Measurements from ENCODE around the gene LTV1. TPM values are rescaled to one million over a fixed set of nuclear protein-coding genes. Genes with fewer than 3 reads are reported as not detected.
"Not testable (repeated sequence)": the region's sequence is repeated elsewhere in the genome, so short reads cannot be mapped to it uniquely, and the experiment has no call there.

Gene LTV1
- total RNA-seq, 1 experiment from 2014 or later, result 20.7 TPM

DNA sequence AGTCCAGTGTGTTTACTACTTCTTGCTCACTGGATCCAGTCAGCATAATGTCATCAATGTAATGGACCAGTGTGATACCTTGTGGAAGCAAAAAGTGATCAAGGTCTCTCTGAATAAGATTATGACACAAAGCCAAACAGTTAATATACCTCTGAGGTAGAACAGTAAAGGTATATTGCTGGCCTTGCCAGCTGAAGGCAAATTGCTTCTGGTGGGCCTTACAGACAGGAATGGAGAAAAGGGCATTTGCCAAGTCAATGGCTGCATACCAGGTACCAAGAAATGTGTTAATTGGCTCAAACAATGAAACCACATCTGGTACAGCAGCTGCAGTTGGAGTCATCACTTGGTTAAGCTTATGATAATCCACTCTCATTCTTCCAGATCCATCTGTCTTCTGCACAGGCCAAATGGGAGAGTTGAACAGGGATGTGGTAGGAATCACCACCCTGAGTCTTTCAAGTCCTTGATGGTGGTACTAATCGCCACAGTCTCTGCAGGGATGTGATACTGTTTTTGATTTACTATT is 28.1 kb downstream of the LTV1 start:
- H3F3A ChIP-seq (ENCODE audit: low read length, unreplicated experiment); intact Hi-C loops (cut with micrococcal nuclease); CTCF ChIA-PET; POLR2A ChIA-PET (ENCODE audit: unreplicated experiment); H3K4me2 ChIP-seq (ENCODE audit: low read length); H2AFZ ChIP-seq (ENCODE audit: low read length); H3K9me2 ChIP-seq (replicated peaks; ENCODE audit: low read length); H3K4me3 ChIP-seq (ENCODE audit: low read length); H3K4me1 ChIP-seq (ENCODE audit: insufficient read depth, low read length); H3K79me2 ChIP-seq (ENCODE audit: low read length); DNase-seq; H3K9me3 ChIP-seq (ENCODE audit: low read length); H3K27ac ChIP-seq (ENCODE audit: low read length); H3K36me3 ChIP-seq (ENCODE audit: low read depth, low read length); ATAC-seq; H3K27me3 ChIP-seq (ENCODE audit: low read length); BruUV-seq (replicated peaks); H3K9ac ChIP-seq (ENCODE audit: low read length); H4K20me1 ChIP-seq (ENCODE audit: low read length): not testable (repeated sequence)

DNA sequence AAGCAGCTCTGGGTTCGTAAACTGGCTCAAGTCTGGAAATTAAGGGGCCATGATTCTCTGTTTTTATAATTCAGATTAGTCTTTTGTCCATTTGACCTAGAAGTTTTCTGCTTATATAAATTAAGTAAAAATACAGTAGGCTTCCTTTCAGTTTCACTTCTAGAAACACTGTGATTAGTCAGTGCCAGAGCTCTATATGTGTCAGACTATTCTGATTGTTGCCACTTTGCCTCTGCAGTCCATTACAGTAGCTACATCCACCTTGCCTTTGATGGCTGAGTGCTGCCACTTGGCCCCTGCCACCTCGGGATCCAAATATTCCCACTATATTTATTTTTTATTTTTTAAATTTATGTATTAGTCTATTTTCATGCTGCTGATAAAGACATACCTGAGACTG is 29.1 kb downstream of the LTV1 start:
- Histone ChIP-seq H3K4me1 (ENCODE audit: insufficient read depth, low read length) (no peaks in the 10 kb centered on the region), H4K20me1 (ENCODE audit: low read length) (no peaks in the 10 kb centered on the region), H3K79me2 (ENCODE audit: low read length) (no peaks in the 10 kb centered on the region), H3K9me3 (ENCODE audit: low read length) (no peaks in the 10 kb centered on the region), H2AFZ (ENCODE audit: low read length) (no peak overlapping the region), H3K4me3 (ENCODE audit: low read length) (no peak overlapping the region), H3K9me2 (replicated peaks; ENCODE audit: low read length) (no peaks in the 10 kb centered on the region), H3K36me3 (ENCODE audit: low read depth, low read length) (no peaks in the 10 kb centered on the region), H3F3A (ENCODE audit: low read length, unreplicated experiment) (no peaks in the 10 kb centered on the region), H3K27me3 (ENCODE audit: low read length) (no peaks in the 10 kb centered on the region), H3K27ac (ENCODE audit: low read length) (no peak overlapping the region), H3K4me2 (ENCODE audit: low read length) (no peak overlapping the region), H3K9ac (ENCODE audit: low read length) (no peak overlapping the region)
- TF ChIP-seq EZH2phosphoT487 (IDR thresholded peaks at IDR 0.05; ENCODE audit: borderline replicate concordance, low read length) (no peak), EZH2 (IDR thresholded peaks at IDR 0.05; ENCODE audit: low read length, unreplicated experiment) (no peak)
- TF ChIP-seq, protein P1, sequence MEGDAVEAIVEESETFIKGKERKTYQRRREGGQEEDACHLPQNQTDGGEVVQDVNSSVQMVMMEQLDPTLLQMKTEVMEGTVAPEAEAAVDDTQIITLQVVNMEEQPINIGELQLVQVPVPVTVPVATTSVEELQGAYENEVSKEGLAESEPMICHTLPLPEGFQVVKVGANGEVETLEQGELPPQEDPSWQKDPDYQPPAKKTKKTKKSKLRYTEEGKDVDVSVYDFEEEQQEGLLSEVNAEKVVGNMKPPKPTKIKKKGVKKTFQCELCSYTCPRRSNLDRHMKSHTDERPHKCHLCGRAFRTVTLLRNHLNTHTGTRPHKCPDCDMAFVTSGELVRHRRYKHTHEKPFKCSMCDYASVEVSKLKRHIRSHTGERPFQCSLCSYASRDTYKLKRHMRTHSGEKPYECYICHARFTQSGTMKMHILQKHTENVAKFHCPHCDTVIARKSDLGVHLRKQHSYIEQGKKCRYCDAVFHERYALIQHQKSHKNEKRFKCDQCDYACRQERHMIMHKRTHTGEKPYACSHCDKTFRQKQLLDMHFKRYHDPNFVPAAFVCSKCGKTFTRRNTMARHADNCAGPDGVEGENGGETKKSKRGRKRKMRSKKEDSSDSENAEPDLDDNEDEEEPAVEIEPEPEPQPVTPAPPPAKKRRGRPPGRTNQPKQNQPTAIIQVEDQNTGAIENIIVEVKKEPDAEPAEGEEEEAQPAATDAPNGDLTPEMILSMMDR (conservative IDR thresholded peaks at IDR 0.05; ENCODE audit: low read depth, low read length), result no peak
- no peak for ATAC-seq
- ChIA-PET POLR2A (ENCODE audit: unreplicated experiment) (no interaction called here), CTCF (no interaction called here)
- DNase-seq, result no peak
- intact Hi-C loops (cut with micrococcal nuclease), result no loop called here
- BruUV-seq (replicated peaks), result no TSS peak

- intact Hi-C loops (cut with micrococcal nuclease); H3K36me3 ChIP-seq (ENCODE audit: low read depth, low read length); H3F3A ChIP-seq (ENCODE audit: low read length, unreplicated experiment); H3K9me3 ChIP-seq (ENCODE audit: low read length); H4K20me1 ChIP-seq (ENCODE audit: low read length); H3K27ac ChIP-seq (ENCODE audit: low read length); DNase-seq; H2AFZ ChIP-seq (ENCODE audit: low read length); BruUV-seq (replicated peaks); ATAC-seq; H3K79me2 ChIP-seq (ENCODE audit: low read length); H3K4me2 ChIP-seq (ENCODE audit: low read length); H3K4me3 ChIP-seq (ENCODE audit: low read length); POLR2A ChIA-PET (ENCODE audit: unreplicated experiment); CTCF ChIA-PET; H3K9me2 ChIP-seq (replicated peaks; ENCODE audit: low read length); H3K27me3 ChIP-seq (ENCODE audit: low read length); H3K9ac ChIP-seq (ENCODE audit: low read length): not testable (repeated sequence)
- H3K4me1 ChIP-seq (ENCODE audit: insufficient read depth, low read length), result peaks cover 10% of the 10 kb centered on the region; the same call in 1 of the 2 replicates
Observed at GRCh38 chr6:143873600-143873999, 30.5 kb downstream of the LTV1 start.

GRCh38 chr6:143874503-143874902 is 31.4 kb downstream of the LTV1 start:
- H3K79me2 ChIP-seq (ENCODE audit: low read length); DNase-seq; POLR2A ChIA-PET (ENCODE audit: unreplicated experiment); intact Hi-C loops (cut with micrococcal nuclease); H2AFZ ChIP-seq (ENCODE audit: low read length); H3K36me3 ChIP-seq (ENCODE audit: low read depth, low read length); H3K9ac ChIP-seq (ENCODE audit: low read length); H3K4me3 ChIP-seq (ENCODE audit: low read length); H3K27me3 ChIP-seq (ENCODE audit: low read length); CTCF ChIA-PET; H3K9me3 ChIP-seq (ENCODE audit: low read length); H4K20me1 ChIP-seq (ENCODE audit: low read length); H3K9me2 ChIP-seq (replicated peaks; ENCODE audit: low read length); BruUV-seq (replicated peaks); ATAC-seq; H3K4me2 ChIP-seq (ENCODE audit: low read length); H3F3A ChIP-seq (ENCODE audit: low read length, unreplicated experiment); H3K27ac ChIP-seq (ENCODE audit: low read length): not testable (repeated sequence)
- peaks cover 14% of the 10 kb centered on the region; the same call in 1 of the 2 replicates for H3K4me1 ChIP-seq (ENCODE audit: insufficient read depth, low read length)
